ENCODE results near the gene KRT33A.

- TF ChIP-seq EP300 (IDR thresholded peaks at IDR 0.05): no peak
- no peak for TF ChIP-seq POLR2A (IDR thresholded peaks at IDR 0.05)
- TF ChIP-seq CTCF (IDR thresholded peaks at IDR 0.05): no peak
Measured at GRCh38 chr17:41334385-41335305, 16.0 kb downstream of the KRT33A start.
